ENCODE measurements around the gene FARP1. TPM values are rescaled to one million over a fixed set of nuclear protein-coding genes. Genes with fewer than 3 reads are reported as not detected.

Gene FARP1
- total and polyA plus RNA-seq, 2 of the 13 experiments (the other 11 are each of a cell fraction or from before 2014, with no cell fraction given), result 70.6 to 126 TPM

- TF ChIP-seq PATZ1 (CRISPR knock-in tag; IDR thresholded peaks at IDR 0.05) (peak; percentile 76), TBP (CRISPR knock-in tag; IDR thresholded peaks at IDR 0.05) (no peak), ZNF788 (CRISPR knock-in tag; IDR thresholded peaks at IDR 0.05; ENCODE audit: borderline replicate concordance) (no peak), YEATS2 (CRISPR knock-in tag; IDR thresholded peaks at IDR 0.05; ENCODE audit: borderline replicate concordance) (no peak), ZNF619 (CRISPR knock-in tag; IDR thresholded peaks at IDR 0.05) (no peak), RELA (CRISPR knock-in tag; IDR thresholded peaks at IDR 0.05) (no peak), CREM (IDR thresholded peaks at IDR 0.05) (peak; percentile 39; the same call in 1 of the 2 replicates), CREM (CRISPR knock-in tag; IDR thresholded peaks at IDR 0.05) (no peak), DMAP1 (CRISPR knock-in tag; IDR thresholded peaks at IDR 0.05) (no peak), RARA (CRISPR knock-in tag; IDR thresholded peaks at IDR 0.05) (no peak), REXO4 (CRISPR knock-in tag; IDR thresholded peaks at IDR 0.05; ENCODE audit: borderline replicate concordance) (no peak), MIXL1 (CRISPR knock-in tag; IDR thresholded peaks at IDR 0.05) (no peak), ZBTB21 (CRISPR knock-in tag; IDR thresholded peaks at IDR 0.05) (no peak), ZBTB8A (CRISPR knock-in tag; IDR thresholded peaks at IDR 0.05; ENCODE audit: borderline replicate concordance, low read depth) (no peak), ZNF724P (CRISPR knock-in tag; IDR thresholded peaks at IDR 0.05; ENCODE audit: borderline replicate concordance) (no peak), ASH2L (IDR thresholded peaks at IDR 0.05; ENCODE audit: insufficient read length, low read depth, low read length) (no peak), ZFP82 (CRISPR knock-in tag; IDR thresholded peaks at IDR 0.05; ENCODE audit: borderline replicate concordance) (no peak), ZBTB14 (CRISPR knock-in tag; IDR thresholded peaks at IDR 0.05) (no peak), CENPT (CRISPR knock-in tag; IDR thresholded peaks at IDR 0.05; ENCODE audit: low read depth) (no peak)
- TF ChIP-seq, protein P1, sequence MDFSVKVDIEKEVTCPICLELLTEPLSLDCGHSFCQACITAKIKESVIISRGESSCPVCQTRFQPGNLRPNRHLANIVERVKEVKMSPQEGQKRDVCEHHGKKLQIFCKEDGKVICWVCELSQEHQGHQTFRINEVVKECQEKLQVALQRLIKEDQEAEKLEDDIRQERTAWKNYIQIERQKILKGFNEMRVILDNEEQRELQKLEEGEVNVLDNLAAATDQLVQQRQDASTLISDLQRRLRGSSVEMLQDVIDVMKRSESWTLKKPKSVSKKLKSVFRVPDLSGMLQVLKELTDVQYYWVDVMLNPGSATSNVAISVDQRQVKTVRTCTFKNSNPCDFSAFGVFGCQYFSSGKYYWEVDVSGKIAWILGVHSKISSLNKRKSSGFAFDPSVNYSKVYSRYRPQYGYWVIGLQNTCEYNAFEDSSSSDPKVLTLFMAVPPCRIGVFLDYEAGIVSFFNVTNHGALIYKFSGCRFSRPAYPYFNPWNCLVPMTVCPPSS (IDR thresholded peaks at IDR 0.05), result no peak
- TF ChIP-seq, protein P2, sequence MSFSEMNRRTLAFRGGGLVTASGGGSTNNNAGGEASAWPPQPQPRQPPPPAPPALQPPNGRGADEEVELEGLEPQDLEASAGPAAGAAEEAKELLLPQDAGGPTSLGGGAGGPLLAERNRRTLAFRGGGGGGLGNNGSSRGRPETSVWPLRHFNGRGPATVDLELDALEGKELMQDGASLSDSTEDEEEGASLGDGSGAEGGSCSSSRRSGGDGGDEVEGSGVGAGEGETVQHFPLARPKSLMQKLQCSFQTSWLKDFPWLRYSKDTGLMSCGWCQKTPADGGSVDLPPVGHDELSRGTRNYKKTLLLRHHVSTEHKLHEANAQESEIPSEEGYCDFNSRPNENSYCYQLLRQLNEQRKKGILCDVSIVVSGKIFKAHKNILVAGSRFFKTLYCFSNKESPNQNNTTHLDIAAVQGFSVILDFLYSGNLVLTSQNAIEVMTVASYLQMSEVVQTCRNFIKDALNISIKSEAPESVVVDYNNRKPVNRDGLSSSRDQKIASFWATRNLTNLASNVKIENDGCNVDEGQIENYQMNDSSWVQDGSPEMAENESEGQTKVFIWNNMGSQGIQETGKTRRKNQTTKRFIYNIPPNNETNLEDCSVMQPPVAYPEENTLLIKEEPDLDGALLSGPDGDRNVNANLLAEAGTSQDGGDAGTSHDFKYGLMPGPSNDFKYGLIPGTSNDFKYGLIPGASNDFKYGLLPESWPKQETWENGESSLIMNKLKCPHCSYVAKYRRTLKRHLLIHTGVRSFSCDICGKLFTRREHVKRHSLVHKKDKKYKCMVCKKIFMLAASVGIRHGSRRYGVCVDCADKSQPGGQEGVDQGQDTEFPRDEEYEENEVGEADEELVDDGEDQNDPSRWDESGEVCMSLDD (CRISPR knock-in tag; IDR thresholded peaks at IDR 0.05; ENCODE audit: borderline replicate concordance), result no peak
Observed at GRCh38 chr13:98327371-98328270, 184.7 kb downstream of the FARP1 start (continued).

All from HepG2 (cell line).